ENCODE measurements around the gene OMP.

The OMP gene

GRCh38 chr11:77114089-77114463 is 11.4 kb downstream of the OMP start:
- H3K9me3 Mint-ChIP-seq (ENCODE audit: low read depth) = no peaks in the 10 kb centered on the region
- no peak overlapping the region for H3K27ac Mint-ChIP-seq
- no peaks in the 10 kb centered on the region for H3K27me3 Mint-ChIP-seq
- H3K4me3 Mint-ChIP-seq = no peak overlapping the region
- H3K36me3 Mint-ChIP-seq = no peaks in the 10 kb centered on the region
- no peaks in the 10 kb centered on the region for H3K4me1 Mint-ChIP-seq (ENCODE audit: low read depth)

GRCh38 chr11:77115181-77115611 is 12.6 kb downstream of the OMP start:
- Mint-ChIP-seq H3K4me3 (no peak overlapping the region), H3K9me3 (ENCODE audit: low read depth) (no peaks in the 10 kb centered on the region)

GRCh38 chr11:77115956-77116355 is 13.3 kb downstream of the OMP start:
- no peak overlapping the region for H3K4me3 Mint-ChIP-seq
- H3K9me3 Mint-ChIP-seq (ENCODE audit: low read depth) = no peaks in the 10 kb centered on the region
- H3K27ac Mint-ChIP-seq = no peak overlapping the region

More at GRCh38 chr11:77115181-77115611, 12.6 kb downstream of the OMP start:
- Mint-ChIP-seq H3K27ac (no peak overlapping the region), H3K36me3 (no peaks in the 10 kb centered on the region), H3K4me1 (ENCODE audit: low read depth) (no peaks in the 10 kb centered on the region), H3K27me3 (no peaks in the 10 kb centered on the region)

GRCh38 chr11:77117492-77117891 is 14.9 kb downstream of the OMP start:
- H3K9me3 Mint-ChIP-seq (ENCODE audit: low read depth) = no peaks in the 10 kb centered on the region
- no peak overlapping the region for H3K27ac Mint-ChIP-seq
- no peaks in the 10 kb centered on the region for H3K4me1 Mint-ChIP-seq (ENCODE audit: low read depth)
- no peaks in the 10 kb centered on the region for H3K27me3 Mint-ChIP-seq
- H3K36me3 Mint-ChIP-seq = peaks cover 4% of the 10 kb centered on the region
- no peak overlapping the region for H3K4me3 Mint-ChIP-seq

More at GRCh38 chr11:77115956-77116355, 13.3 kb downstream of the OMP start:
- no peaks in the 10 kb centered on the region for H3K4me1 Mint-ChIP-seq (ENCODE audit: low read depth)
- peaks cover 3% of the 10 kb centered on the region for H3K36me3 Mint-ChIP-seq
- H3K27me3 Mint-ChIP-seq = no peaks in the 10 kb centered on the region

- Mint-ChIP-seq H3K27ac (no peak overlapping the region), H3K4me1 (ENCODE audit: low read depth) (no peaks in the 10 kb centered on the region), H3K36me3 (peaks cover 4% of the 10 kb centered on the region), H3K9me3 (ENCODE audit: low read depth) (no peaks in the 10 kb centered on the region), H3K27me3 (no peaks in the 10 kb centered on the region), H3K4me3 (no peak overlapping the region)
These were observed 15.4 kb downstream of the OMP start for GRCh38 chr11:77118086-77118485.

- Mint-ChIP-seq H3K27me3 (no peaks in the 10 kb centered on the region), H3K27ac (no peak overlapping the region), H3K4me1 (ENCODE audit: low read depth) (no peaks in the 10 kb centered on the region), H3K9me3 (ENCODE audit: low read depth) (no peaks in the 10 kb centered on the region), H3K4me3 (no peak overlapping the region), H3K36me3 (peaks cover 4% of the 10 kb centered on the region)
These were observed 16.3 kb downstream of the OMP start for GRCh38 chr11:77118971-77119370.

- no peak overlapping the region for H3K4me3 Mint-ChIP-seq
- no peak overlapping the region for H3K27ac Mint-ChIP-seq
- H3K4me1 Mint-ChIP-seq (ENCODE audit: low read depth) = no peaks in the 10 kb centered on the region
- no peaks in the 10 kb centered on the region for H3K9me3 Mint-ChIP-seq (ENCODE audit: low read depth)
- H3K36me3 Mint-ChIP-seq = peaks cover 4% of the 10 kb centered on the region
- no peaks in the 10 kb centered on the region for H3K27me3 Mint-ChIP-seq
These were observed 16.9 kb downstream of the OMP start for GRCh38 chr11:77119531-77119936.

- H3K9me3 Mint-ChIP-seq (ENCODE audit: low read depth) = no peaks in the 10 kb centered on the region
- no peaks in the 10 kb centered on the region for H3K27me3 Mint-ChIP-seq
- H3K27ac Mint-ChIP-seq = no peak overlapping the region
- no peaks in the 10 kb centered on the region for H3K4me1 Mint-ChIP-seq (ENCODE audit: low read depth)
- H3K4me3 Mint-ChIP-seq = no peak overlapping the region
- H3K36me3 Mint-ChIP-seq = peaks cover 4% of the 10 kb centered on the region
These were observed 17.9 kb downstream of the OMP start for GRCh38 chr11:77120571-77120970.

- H3K9me3 Mint-ChIP-seq (ENCODE audit: low read depth) = no peaks in the 10 kb centered on the region
- no peak overlapping the region for H3K27ac Mint-ChIP-seq
- H3K36me3 Mint-ChIP-seq = peaks cover 4% of the 10 kb centered on the region
- no peaks in the 10 kb centered on the region for H3K27me3 Mint-ChIP-seq
- H3K4me3 Mint-ChIP-seq = no peak overlapping the region
- no peaks in the 10 kb centered on the region for H3K4me1 Mint-ChIP-seq (ENCODE audit: low read depth)
These were observed 18.5 kb downstream of the OMP start for GRCh38 chr11:77121096-77121640.

- no peak overlapping the region for H3K4me3 Mint-ChIP-seq
- peaks cover 2% of the 10 kb centered on the region for H3K4me1 Mint-ChIP-seq (ENCODE audit: low read depth)
- H3K36me3 Mint-ChIP-seq = peaks cover 4% of the 10 kb centered on the region
- H3K9me3 Mint-ChIP-seq (ENCODE audit: low read depth) = no peaks in the 10 kb centered on the region
- no peak overlapping the region for H3K27ac Mint-ChIP-seq
- no peaks in the 10 kb centered on the region for H3K27me3 Mint-ChIP-seq
These were observed 19.4 kb downstream of the OMP start for GRCh38 chr11:77121876-77122575.

GRCh38 chr11:77122576-77123212 is 20.1 kb downstream of the OMP start:
- Mint-ChIP-seq H3K27ac (no peak overlapping the region), H3K9me3 (ENCODE audit: low read depth) (no peaks in the 10 kb centered on the region), H3K27me3 (peaks cover 1% of the 10 kb centered on the region), H3K4me3 (no peak overlapping the region), H3K4me1 (ENCODE audit: low read depth) (peaks cover 7% of the 10 kb centered on the region), H3K36me3 (peaks cover 4% of the 10 kb centered on the region)

- H3K4me1 Mint-ChIP-seq (ENCODE audit: low read depth) = peaks cover 8% of the 10 kb centered on the region
- no peak overlapping the region for H3K27ac Mint-ChIP-seq
- peaks cover 1% of the 10 kb centered on the region for H3K27me3 Mint-ChIP-seq
- H3K36me3 Mint-ChIP-seq = peaks cover 4% of the 10 kb centered on the region
- no peaks in the 10 kb centered on the region for H3K9me3 Mint-ChIP-seq (ENCODE audit: low read depth)
- H3K4me3 Mint-ChIP-seq = no peak overlapping the region
These were observed 21.0 kb downstream of the OMP start for GRCh38 chr11:77123591-77123990.

- Mint-ChIP-seq H3K4me1 (ENCODE audit: low read depth) (peaks cover 8% of the 10 kb centered on the region), H3K4me3 (no peak overlapping the region), H3K36me3 (peaks cover 4% of the 10 kb centered on the region), H3K9me3 (ENCODE audit: low read depth) (no peaks in the 10 kb centered on the region), H3K27me3 (peaks cover 1% of the 10 kb centered on the region), H3K27ac (no peak overlapping the region)
These were observed 21.4 kb downstream of the OMP start for GRCh38 chr11:77124041-77124440.

GRCh38 chr11:77124488-77124887 is 21.8 kb downstream of the OMP start:
- no peak overlapping the region for H3K27ac Mint-ChIP-seq
- H3K27me3 Mint-ChIP-seq = peaks cover 1% of the 10 kb centered on the region
- peaks cover 8% of the 10 kb centered on the region for H3K4me1 Mint-ChIP-seq (ENCODE audit: low read depth)
- H3K36me3 Mint-ChIP-seq = peaks cover 4% of the 10 kb centered on the region
- H3K9me3 Mint-ChIP-seq (ENCODE audit: low read depth) = no peaks in the 10 kb centered on the region
- H3K4me3 Mint-ChIP-seq = no peak overlapping the region

- no peaks in the 10 kb centered on the region for H3K9me3 Mint-ChIP-seq (ENCODE audit: low read depth)
- H3K4me1 Mint-ChIP-seq (ENCODE audit: low read depth) = peaks cover 8% of the 10 kb centered on the region
- H3K27ac Mint-ChIP-seq = no peak overlapping the region
- peaks cover 1% of the 10 kb centered on the region for H3K27me3 Mint-ChIP-seq
- no peak overlapping the region for H3K4me3 Mint-ChIP-seq
- H3K36me3 Mint-ChIP-seq = peaks cover 4% of the 10 kb centered on the region
These were observed 22.6 kb downstream of the OMP start for GRCh38 chr11:77125191-77125590.

Measured in activated naive CD8-positive, alpha-beta T cell (primary cell).